Transverse colon (tissue), 4 donors: ENCODE measurements around the gene EIF4E2. TPM values are rescaled to one million over a fixed set of nuclear protein-coding genes. Genes with fewer than 3 reads are reported as not detected.

ENCODE experiments used
- DNase-seq: peaks from one replicate; pipeline ENCODE4 v3.0.0-alpha.2; 2019
- H3K27ac ChIP-seq, 4 donors: fragments of 200-600 bp; sonication (generic); 2 replicates each; pipeline ENCODE4 v1.5.1; 2016 to 2018; ENCODE audit warnings: inconsistent platforms in 4 of 4
- H3K27me3 ChIP-seq: fragments of 200-600 bp; sonication (generic); 2 replicates; pipeline ENCODE4 v1.5.1; 2017; ENCODE audit warnings: inconsistent platforms
- H3K36me3 ChIP-seq, 4 donors: fragments of 200-600 bp; sonication (generic); 2 replicates each; pipeline ENCODE4 v1.5.1; 2017 to 2019; ENCODE audit warnings: inconsistent platforms in 4 of 4
- H3K4me1 ChIP-seq, 4 donors: fragments of 200-600 bp; sonication (generic); 2 replicates each; pipeline ENCODE4 v1.5.1; 2017 to 2020; ENCODE audit warnings: inconsistent platforms in 4 of 4
- H3K4me3 ChIP-seq, 4 donors: fragments of 200-600 bp; sonication (generic); 1 replicate in 1 of 4; 2 replicates in 3 of 4; pipeline versions ENCODE4 v1.5.1 to v1.6.1; 2017 to 2019; ENCODE audit warnings: inconsistent platforms in 4 of 4
- H3K9me3 ChIP-seq, 2 donors: fragments of 200-600 bp; sonication (generic); 2 replicates each; pipeline ENCODE4 v1.5.1; 2017 to 2019; ENCODE audit warnings: inconsistent platforms in 2 of 2
- EP300 ChIP-seq: sonication (generic); formaldehyde crosslinking; IDR thresholded peaks from one replicate; pipeline ENCODE4 v1.6.1; 2017; ENCODE audit warnings: antibody characterized with exemption, low read depth
- POLR2A ChIP-seq: fragments of 450-650 bp; IDR thresholded peaks from one replicate; pipeline ENCODE4 v1.6.1; 2016; ENCODE audit warnings: antibody characterized with exemption, mild to moderate bottlenecking, moderate library complexity
- POLR2AphosphoS5 ChIP-seq, 3 donors: sonication (generic); formaldehyde crosslinking; IDR thresholded peaks; one replicate each; pipeline ENCODE4 v1.6.1; 2016; ENCODE audit warnings: antibody characterized with exemption in 3 of 3
- WGBS, 2 donors: methylation state at CpG; one replicate each; pipeline ENCODE4 v1.1.5; 2018; ENCODE audit warnings: low coverage in 1 of 2; 5-methylcytosine and 5-hydroxymethylcytosine counted together
- in situ Hi-C, 4 donors: fragments of 200-750 bp; cut with MboI; loops; one replicate each; pipeline versions ENCODE4 v1.15.0 to v1.15.1; 2017; ENCODE audit warnings: low sequenced_read_pairs in 3 of 4, low pct_ligation_motif_present in 1 of 4, low pct_unique_long_range_greater_than_20kb in 1 of 4
- intact Hi-C: fragments of 100-400 bp; cut with DNase I; formaldehyde crosslinking; loops from one replicate; pipeline ENCODE4 v1.15.1; 2023; ENCODE audit warnings: low total_unique reads
- total RNA-seq, 4 donors: library from RNA; depleted of rRNA; stranded (reverse); fragments of >200 nt; gene quantifications; one replicate each; pipeline ENCODE4 v1.1.0, GENCODE V29; 2016
- TF ChIP-seq, protein P1 (sequence below), 5 experiments: fragments of 200-600 bp in 3 of 5; fragments of 450-650 bp in 2 of 5; sonication (generic) in 3 of 5; IDR thresholded peaks; 1 replicate in 2 of 5; 2 replicates in 3 of 5; pipeline ENCODE4 v1.5.1; 2016 to 2017; ENCODE audit warnings: antibody characterized with exemption in 5 of 5, inconsistent platforms in 3 of 5, mild to moderate bottlenecking in 2 of 5, moderate library complexity in 1 of 5

EIF4E2 gene
- total RNA-seq, 4 donors from 2014 or later, result 46.0 to 2,324 (median 55.7) TPM

DNA sequence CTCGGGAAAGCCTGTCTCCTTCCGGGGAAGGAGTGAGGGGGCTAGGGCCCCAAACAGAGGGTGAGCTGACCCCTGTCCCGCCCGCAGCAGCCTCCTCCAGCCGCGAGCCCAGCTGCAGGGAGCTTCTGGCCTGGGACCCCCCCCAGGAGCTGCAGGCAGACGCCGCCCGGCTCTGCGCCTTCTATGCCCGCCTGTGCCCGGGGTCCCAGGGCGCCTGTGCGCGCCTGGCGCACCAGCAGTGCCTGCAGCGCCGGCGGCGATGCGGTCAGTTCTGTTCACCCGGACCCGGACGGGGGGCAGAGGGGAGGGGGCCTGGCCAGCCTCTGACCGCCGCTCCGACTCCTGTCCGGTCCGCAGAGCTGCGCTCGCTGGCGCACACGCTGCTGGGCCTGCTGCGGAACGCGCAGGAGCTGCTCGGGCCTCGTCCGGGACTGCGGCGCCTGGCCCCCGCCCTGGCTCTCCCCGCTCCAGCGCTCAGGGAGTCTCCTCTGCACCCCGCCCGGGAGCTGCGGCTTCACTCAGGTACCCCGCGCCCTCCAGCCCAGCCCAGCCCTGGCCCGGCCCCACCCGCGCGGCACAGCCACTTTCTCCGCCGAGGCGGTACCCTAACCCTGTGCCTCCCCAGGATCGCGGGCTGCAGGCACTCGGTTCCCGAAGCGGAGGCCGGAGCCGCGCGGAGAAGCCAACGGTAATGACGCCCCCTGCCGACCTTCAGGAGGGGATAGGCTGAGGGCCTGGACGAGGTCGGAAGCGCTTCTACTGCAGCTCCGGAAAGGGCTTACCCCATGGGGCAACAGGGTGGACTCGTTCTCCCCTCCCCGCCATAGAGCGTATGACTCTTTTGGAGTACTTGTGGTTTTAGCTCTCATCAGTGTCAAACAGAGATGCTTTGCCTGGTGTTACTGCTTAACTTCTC is 26.5 kb upstream of the EIF4E2 start:
- intact Hi-C loops (loop anchor here (5.0 kb wide), 1 partner anchor 82 kb away; no protein-coding TSS in a partner anchor), in situ Hi-C loops (no loop called here)
- H3K4me3 ChIP-seq, result peak overlapping the region in 2 of 4 donors; percentile 21 to 37
- 1% methylated on average over 62 of the region's 75 CpGs; no CpG with 5 or more reads in 1 of the 2 donors for WGBS, 2 donors
- H3K9me3 ChIP-seq, result no peaks in the 10 kb centered on the region
- peaks cover 0 to 25% (median 25%) of the 10 kb centered on the region in 4 donors for H3K4me1 ChIP-seq
- TF ChIP-seq POLR2AphosphoS5 (IDR thresholded peaks at IDR 0.05), result no peak
- TF ChIP-seq, protein P1, sequence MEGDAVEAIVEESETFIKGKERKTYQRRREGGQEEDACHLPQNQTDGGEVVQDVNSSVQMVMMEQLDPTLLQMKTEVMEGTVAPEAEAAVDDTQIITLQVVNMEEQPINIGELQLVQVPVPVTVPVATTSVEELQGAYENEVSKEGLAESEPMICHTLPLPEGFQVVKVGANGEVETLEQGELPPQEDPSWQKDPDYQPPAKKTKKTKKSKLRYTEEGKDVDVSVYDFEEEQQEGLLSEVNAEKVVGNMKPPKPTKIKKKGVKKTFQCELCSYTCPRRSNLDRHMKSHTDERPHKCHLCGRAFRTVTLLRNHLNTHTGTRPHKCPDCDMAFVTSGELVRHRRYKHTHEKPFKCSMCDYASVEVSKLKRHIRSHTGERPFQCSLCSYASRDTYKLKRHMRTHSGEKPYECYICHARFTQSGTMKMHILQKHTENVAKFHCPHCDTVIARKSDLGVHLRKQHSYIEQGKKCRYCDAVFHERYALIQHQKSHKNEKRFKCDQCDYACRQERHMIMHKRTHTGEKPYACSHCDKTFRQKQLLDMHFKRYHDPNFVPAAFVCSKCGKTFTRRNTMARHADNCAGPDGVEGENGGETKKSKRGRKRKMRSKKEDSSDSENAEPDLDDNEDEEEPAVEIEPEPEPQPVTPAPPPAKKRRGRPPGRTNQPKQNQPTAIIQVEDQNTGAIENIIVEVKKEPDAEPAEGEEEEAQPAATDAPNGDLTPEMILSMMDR (IDR thresholded peaks at IDR 0.05), result no peak
- TF ChIP-seq POLR2A, result no peak
- TF ChIP-seq EP300, result no peak
- no peak overlapping the region for H3K27ac ChIP-seq
- H3K36me3 ChIP-seq, result no peaks in the 10 kb centered on the region
- peaks cover 76% of the 10 kb centered on the region for H3K27me3 ChIP-seq
- DNase-seq, result peak; percentile 20

DNA sequence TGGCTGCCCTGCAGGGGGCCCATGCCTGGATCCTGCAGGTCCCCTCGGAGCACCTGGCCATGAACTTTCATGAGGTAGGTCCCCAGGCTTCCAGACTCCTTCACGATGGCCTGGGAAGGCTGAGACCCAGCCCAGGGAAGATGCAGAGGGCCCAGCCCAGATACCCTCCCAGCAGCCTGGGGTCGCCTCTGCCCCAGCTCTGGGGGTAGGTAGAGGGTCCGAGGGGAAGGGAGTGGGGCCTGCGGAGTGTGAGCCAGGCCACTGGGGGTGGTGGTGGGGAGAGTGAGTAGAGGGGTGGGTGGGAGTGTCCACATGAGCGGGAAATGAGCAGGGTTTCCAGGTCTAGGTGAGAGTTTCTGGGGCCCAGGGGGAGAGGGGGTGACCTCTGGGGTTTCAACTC is 25.7 kb upstream of the EIF4E2 start:
- no peak for TF ChIP-seq EP300
- no peak for TF ChIP-seq POLR2A
- TF ChIP-seq POLR2AphosphoS5 (IDR thresholded peaks at IDR 0.05), result no peak
- TF ChIP-seq, protein P1 (IDR thresholded peaks at IDR 0.05), result no peak
- 68% methylated on average over 6 of the region's 6 CpGs; no CpG with 5 or more reads in 1 of the 2 donors for WGBS, 2 donors
- H3K4me3 ChIP-seq, result no peak overlapping the region
- intact Hi-C loops, result loop anchor here (5.0 kb wide), 1 partner anchor 82 kb away; no protein-coding TSS in a partner anchor
- H3K27ac ChIP-seq, result no peak overlapping the region
- no peak for DNase-seq
- H3K9me3 ChIP-seq, result no peaks in the 10 kb centered on the region
- no peaks in the 10 kb centered on the region for H3K36me3 ChIP-seq
- H3K27me3 ChIP-seq, result peaks cover 70% of the 10 kb centered on the region
- in situ Hi-C loops, result no loop called here
- peaks cover 0 to 25% (median 25%) of the 10 kb centered on the region in 4 donors for H3K4me1 ChIP-seq

DNA sequence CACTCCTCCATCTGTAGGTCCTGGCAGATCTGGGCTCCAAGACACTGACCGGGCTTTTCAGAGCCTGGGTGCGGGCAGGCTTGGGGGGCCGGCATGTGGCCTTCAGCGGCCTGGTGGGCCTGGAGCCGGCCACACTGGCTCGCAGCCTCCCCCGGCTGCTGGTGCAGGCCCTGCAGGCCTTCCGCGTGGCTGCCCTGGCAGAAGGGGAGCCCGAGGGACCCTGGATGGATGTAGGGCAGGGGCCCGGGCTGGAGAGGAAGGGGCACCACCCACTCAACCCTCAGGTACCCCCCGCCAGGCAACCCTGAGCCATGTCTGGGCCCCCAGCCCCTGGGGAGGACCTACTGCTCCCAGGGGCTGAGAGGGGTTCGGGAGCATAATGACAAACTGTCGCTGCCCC is 25.3 kb upstream of the EIF4E2 start:
- in situ Hi-C loops, result no loop called here
- 86% methylated on average over 12 of the region's 14 CpGs; no CpG with 5 or more reads in 1 of the 2 donors for WGBS, 2 donors
- no peak for DNase-seq
- intact Hi-C loops, result no loop called here
- TF ChIP-seq POLR2A (no peak), EP300 (no peak), POLR2AphosphoS5 (IDR thresholded peaks at IDR 0.05) (no peak)
- TF ChIP-seq, protein P1 (IDR thresholded peaks at IDR 0.05), result no peak
- H3K4me3 ChIP-seq, result no peak overlapping the region
- no peaks in the 10 kb centered on the region for H3K36me3 ChIP-seq
- peaks cover 0 to 25% (median 25%) of the 10 kb centered on the region in 4 donors for H3K4me1 ChIP-seq
- no peaks in the 10 kb centered on the region for H3K9me3 ChIP-seq
- H3K27ac ChIP-seq, result no peak overlapping the region
- H3K27me3 ChIP-seq, result peaks cover 65% of the 10 kb centered on the region

GRCh38 chr2:232525791-232526371 is 24.6 kb upstream of the EIF4E2 start, which contains the start of gene CHRND:
CHRND (plus strand) TSS chr2:232526160; CDS start chr2:232526216, 56 bp downstream.
- Histone ChIP-seq H3K4me1 (peaks cover 0 to 25% (median 25%) of the 10 kb centered on the region in 4 donors), H3K36me3 (no peaks in the 10 kb centered on the region), H3K4me3 (no peak within 1 kb of the TSS), H3K27ac (no peak within 1 kb of the TSS), H3K27me3 (peaks cover 59% of the 10 kb centered on the region), H3K9me3 (no peaks in the 10 kb centered on the region)
- in situ Hi-C loops, result no loop called here
- WGBS, 2 donors, result 44% methylated on average over 9 of the region's 18 CpGs; no CpG with 5 or more reads in 1 of the 2 donors
- intact Hi-C loops, result no loop called here
- no peak for DNase-seq
- TF ChIP-seq, protein P1 (IDR thresholded peaks at IDR 0.05), result no peak
- TF ChIP-seq POLR2A (no peak), EP300 (no peak), POLR2AphosphoS5 (IDR thresholded peaks at IDR 0.05) (no peak)
